Astrocyte (in vitro differentiated cells and primary cell): ENCODE measurements around the gene MICALL2. TPM values are rescaled to one million over a fixed set of nuclear protein-coding genes. Genes with fewer than 3 reads are reported as not detected.
A peak's percentile ranks its signal among the peaks of the same experiment; 100 is the strongest.

Source experiments
- DNase-seq: peaks from one replicate; pipeline ENCODE4 v3.0.0-alpha.2; 2010; ENCODE audit warnings: low read depth
- FAIRE-seq: peaks from 2 replicates; lab custom pipeline; 2011; peaks lifted over from hg19 to GRCh38; lab: Jason Lieb, UNC
- H2AFZ ChIP-seq: 2 replicates; pipeline ENCODE4 v1.6.0; 2012; ENCODE audit warnings: low read depth, low read length, inconsistent platforms
- H3K27ac ChIP-seq: 2 replicates; pipeline ENCODE4 v1.5.1; 2011; ENCODE audit warnings: low read depth, low read length, inconsistent platforms
- H3K27me3 ChIP-seq: 2 replicates; pipeline ENCODE4 v1.6.0; 2011; ENCODE audit warnings: low read length, inconsistent platforms; ENCODE audit not compliant: insufficient read depth
- H3K36me3 ChIP-seq: 2 replicates; pipeline ENCODE4 v1.5.1; 2011; ENCODE audit warnings: low read length, inconsistent platforms; ENCODE audit not compliant: insufficient read depth
- H3K4me1 ChIP-seq: 2 replicates; pipeline ENCODE4 v1.5.1; 2011; ENCODE audit warnings: low read length, inconsistent platforms; ENCODE audit not compliant: insufficient read depth
- H3K4me2 ChIP-seq: 2 replicates; pipeline ENCODE4 v1.6.0; 2012; ENCODE audit warnings: low read length, inconsistent platforms
- H3K4me3 ChIP-seq: 2 replicates; pipeline ENCODE4 v1.5.1; 2011; ENCODE audit warnings: low read depth, mild to moderate bottlenecking, low read length, inconsistent platforms; ENCODE audit not compliant: insufficient read depth
- H3K79me2 ChIP-seq: 2 replicates; pipeline ENCODE4 v1.6.0; 2012; ENCODE audit warnings: mild to moderate bottlenecking, low read length, inconsistent platforms; ENCODE audit not compliant: insufficient read depth
- H3K9ac ChIP-seq: 2 replicates; pipeline ENCODE4 v1.6.0; 2012; ENCODE audit warnings: mild to moderate bottlenecking, low read length, inconsistent platforms
- H3K9me3 ChIP-seq: 2 replicates; pipeline ENCODE4 v1.5.1; 2012; ENCODE audit warnings: low read depth, mild to moderate bottlenecking, low read length, inconsistent platforms; ENCODE audit not compliant: insufficient read depth
- H4K20me1 ChIP-seq: 2 replicates; pipeline ENCODE4 v1.6.0; 2012; ENCODE audit warnings: low read length, inconsistent platforms; ENCODE audit not compliant: insufficient read depth
- H3K27ac Mint-ChIP-seq: one replicate; pipeline ENCODE4 v1.8.0; 2021; ENCODE audit warnings: mild to moderate bottlenecking, mixed read lengths; ENCODE audit not compliant: unreplicated experiment
- H3K27me3 Mint-ChIP-seq: one replicate; pipeline ENCODE4 v1.8.0; 2021; ENCODE audit warnings: low read depth, mixed read lengths; ENCODE audit not compliant: unreplicated experiment
- H3K36me3 Mint-ChIP-seq: one replicate; pipeline ENCODE4 v1.8.0; 2021; ENCODE audit warnings: low read depth, mixed read lengths; ENCODE audit not compliant: unreplicated experiment
- H3K4me1 Mint-ChIP-seq: one replicate; pipeline ENCODE4 v1.8.0; 2021; ENCODE audit warnings: low read depth, mixed read lengths; ENCODE audit not compliant: unreplicated experiment
- H3K4me3 Mint-ChIP-seq: one replicate; pipeline ENCODE4 v1.8.0; 2021; ENCODE audit warnings: mild to moderate bottlenecking, moderate library complexity, mixed read lengths; ENCODE audit not compliant: unreplicated experiment
- H3K9me3 Mint-ChIP-seq: one replicate; pipeline ENCODE4 v1.8.0; 2021; ENCODE audit warnings: mild to moderate bottlenecking, mixed read lengths; ENCODE audit not compliant: unreplicated experiment
- EZH2 ChIP-seq: IDR thresholded peaks from 2 replicates; pipeline ENCODE4 v1.6.1; 2012; ENCODE audit warnings: mild to moderate bottlenecking, low read length, inconsistent platforms; ENCODE audit not compliant: insufficient read depth
- total RNA-seq: library from RNA; stranded (reverse); gene quantifications from 2 replicates; pipeline ENCODE4 v1.2.1, GENCODE V29; 2021
- TF ChIP-seq, protein P1 (sequence below): IDR thresholded peaks from 2 replicates; pipeline ENCODE4 v1.5.1; 2011; ENCODE audit warnings: low read depth, mild to moderate bottlenecking, inconsistent platforms, low read length, moderate library complexity; ENCODE audit not compliant: insufficient read depth

MICALL2 gene
- total RNA-seq, 1 donor from 2014 or later = 43.4 TPM

DNA sequence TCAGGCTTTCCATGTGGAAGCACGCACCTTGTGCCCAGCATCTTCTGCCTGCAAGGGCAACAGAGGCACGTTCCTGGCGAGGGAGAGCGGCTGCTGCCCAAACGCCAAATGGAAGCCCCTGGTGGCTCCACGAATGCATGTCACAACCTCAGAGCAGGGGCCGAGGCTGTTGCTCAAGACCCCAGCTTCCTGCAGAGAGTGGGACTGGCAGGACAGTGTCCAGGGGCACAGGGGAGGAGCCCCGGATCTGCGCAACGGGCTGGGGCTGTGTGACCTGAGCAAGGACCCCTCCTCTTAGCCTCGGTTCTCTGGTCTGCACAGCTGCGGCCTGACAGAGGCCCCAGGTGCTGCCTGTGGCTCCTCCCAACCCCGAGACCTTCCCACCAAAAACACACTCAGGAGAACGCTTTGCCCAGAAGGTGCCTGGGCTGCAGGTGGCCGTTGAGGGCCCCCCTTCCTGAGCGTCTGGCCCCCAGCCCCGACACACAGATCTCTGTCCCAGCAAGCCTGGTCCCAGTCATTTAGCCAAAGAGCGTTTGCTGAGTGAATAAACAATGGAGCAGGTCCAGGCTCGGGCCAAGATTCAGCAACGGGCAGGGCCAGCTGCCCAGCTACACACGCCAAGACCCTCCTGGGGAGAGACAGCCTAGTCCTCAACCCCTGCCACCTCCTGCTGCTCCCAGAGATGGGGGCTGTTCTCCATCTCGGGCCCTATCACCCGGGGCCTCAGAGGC is 1.2 kb downstream of the MICALL2 start:
- Histone ChIP-seq H3K4me3 (peak overlapping the region; percentile 84), H3K36me3 (no peaks in the 10 kb centered on the region), H3K4me1 (peaks cover 44% of the 10 kb centered on the region), H2AFZ (no peak overlapping the region), H3K4me2 (peak overlapping the region; percentile 100), H3K79me2 (peaks cover 59% of the 10 kb centered on the region), H3K27me3 (no peaks in the 10 kb centered on the region), H4K20me1 (peaks cover 52% of the 10 kb centered on the region), H3K9me3 (no peaks in the 10 kb centered on the region), H3K27ac (peak overlapping the region; percentile 95), H3K9ac (peak overlapping the region; percentile 97)
- Mint-ChIP-seq H3K27me3 (no peaks in the 10 kb centered on the region), H3K4me1 (peaks cover 7% of the 10 kb centered on the region), H3K36me3 (peaks cover 2% of the 10 kb centered on the region), H3K9me3 (no peaks in the 10 kb centered on the region), H3K4me3 (peak overlapping the region; percentile 84), H3K27ac (peak overlapping the region; percentile 58)
- no peak for DNase-seq
- TF ChIP-seq, protein P1, sequence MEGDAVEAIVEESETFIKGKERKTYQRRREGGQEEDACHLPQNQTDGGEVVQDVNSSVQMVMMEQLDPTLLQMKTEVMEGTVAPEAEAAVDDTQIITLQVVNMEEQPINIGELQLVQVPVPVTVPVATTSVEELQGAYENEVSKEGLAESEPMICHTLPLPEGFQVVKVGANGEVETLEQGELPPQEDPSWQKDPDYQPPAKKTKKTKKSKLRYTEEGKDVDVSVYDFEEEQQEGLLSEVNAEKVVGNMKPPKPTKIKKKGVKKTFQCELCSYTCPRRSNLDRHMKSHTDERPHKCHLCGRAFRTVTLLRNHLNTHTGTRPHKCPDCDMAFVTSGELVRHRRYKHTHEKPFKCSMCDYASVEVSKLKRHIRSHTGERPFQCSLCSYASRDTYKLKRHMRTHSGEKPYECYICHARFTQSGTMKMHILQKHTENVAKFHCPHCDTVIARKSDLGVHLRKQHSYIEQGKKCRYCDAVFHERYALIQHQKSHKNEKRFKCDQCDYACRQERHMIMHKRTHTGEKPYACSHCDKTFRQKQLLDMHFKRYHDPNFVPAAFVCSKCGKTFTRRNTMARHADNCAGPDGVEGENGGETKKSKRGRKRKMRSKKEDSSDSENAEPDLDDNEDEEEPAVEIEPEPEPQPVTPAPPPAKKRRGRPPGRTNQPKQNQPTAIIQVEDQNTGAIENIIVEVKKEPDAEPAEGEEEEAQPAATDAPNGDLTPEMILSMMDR = no peak
- no peak for TF ChIP-seq EZH2
- FAIRE-seq = no peak

GRCh38 chr7:1457059-1457948 is 2.0 kb downstream of the MICALL2 start:
- Histone ChIP-seq H2AFZ (no peak overlapping the region), H3K79me2 (peaks cover 67% of the 10 kb centered on the region), H3K27ac (no peak overlapping the region), H4K20me1 (peaks cover 60% of the 10 kb centered on the region), H3K4me1 (peaks cover 44% of the 10 kb centered on the region), H3K4me2 (peak overlapping the region; percentile 100), H3K4me3 (peak overlapping the region; percentile 84), H3K27me3 (no peaks in the 10 kb centered on the region), H3K9me3 (no peaks in the 10 kb centered on the region), H3K36me3 (no peaks in the 10 kb centered on the region), H3K9ac (peak overlapping the region; percentile 97)
- peaks cover 7% of the 10 kb centered on the region for H3K4me1 Mint-ChIP-seq
- no peaks in the 10 kb centered on the region for H3K9me3 Mint-ChIP-seq
- peak overlapping the region; percentile 58 for H3K27ac Mint-ChIP-seq
- FAIRE-seq (no peak), DNase-seq (no peak)
- H3K4me3 Mint-ChIP-seq = peak overlapping the region; percentile 84
- H3K27me3 Mint-ChIP-seq = no peaks in the 10 kb centered on the region
- H3K36me3 Mint-ChIP-seq = peaks cover 2% of the 10 kb centered on the region
- TF ChIP-seq, protein P1 = no peak
- no peak for TF ChIP-seq EZH2
